Measurements from ENCODE around the gene CPVL. TPM values are rescaled to one million over a fixed set of nuclear protein-coding genes. Genes with fewer than 3 reads are reported as not detected.

Gene CPVL
- total RNA-seq, 1 experiment from 2014 or later: 10.3 TPM

DNA sequence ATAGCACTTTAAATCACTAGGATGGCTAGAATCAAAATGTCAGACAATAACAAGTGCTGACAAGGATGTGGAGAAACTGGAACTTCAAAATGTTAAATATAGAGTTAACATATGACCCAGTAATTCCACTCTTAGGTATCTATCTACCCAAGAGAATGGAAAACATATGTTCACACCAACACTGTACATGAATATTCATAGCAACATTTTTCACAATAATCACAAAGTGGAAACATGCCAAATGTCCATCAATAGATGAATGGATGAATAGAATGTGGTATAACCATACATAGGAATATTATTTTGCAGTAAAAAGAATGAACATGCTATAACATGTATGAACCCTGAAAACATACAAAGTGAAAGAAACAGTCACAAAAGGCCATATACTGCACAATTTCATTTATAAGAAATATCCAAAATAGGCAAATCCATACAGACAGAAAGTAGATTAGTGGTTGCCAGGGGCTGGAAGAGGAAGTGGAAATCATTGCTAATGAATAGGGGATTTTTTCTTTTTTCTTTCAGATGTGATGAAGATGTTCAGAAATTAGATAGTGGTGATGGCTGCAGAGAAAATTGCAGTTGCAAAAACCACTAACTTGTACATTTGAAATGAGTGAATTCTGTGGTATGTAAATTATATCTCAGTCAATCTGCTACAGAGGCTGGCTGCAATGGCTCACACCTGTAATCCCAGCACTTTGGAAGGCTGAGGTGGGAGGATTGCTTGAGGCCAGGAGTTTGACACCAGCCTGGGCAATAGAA, 93.0 kb downstream of the CPVL start:
- intact Hi-C loops (cut with micrococcal nuclease): no loop called here
- Histone ChIP-seq H3K27me3 (ENCODE audit: insufficient read depth, low read length) (no peaks in the 10 kb centered on the region), H3K4me3 (replicated peaks in 1 of 2; ENCODE audit: low read depth in 1 of 2, low read length in 2 of 2) (no peak overlapping the region), H4K20me1 (ENCODE audit: insufficient read depth) (no peaks in the 10 kb centered on the region), H3K36me3 (ENCODE audit: control insufficient read depth in 1 of 2, insufficient read depth in 2 of 2, low read length in 2 of 2) (no peaks in the 10 kb centered on the region), H3K27ac (ENCODE audit: low read depth, low read length) (no peak overlapping the region), H3K4me2 (ENCODE audit: low read length) (no peak overlapping the region), H3K9me3 (ENCODE audit: control insufficient read depth in 1 of 2, insufficient read depth in 1 of 2, low read depth in 1 of 2, low read length in 2 of 2) (no peaks in the 10 kb centered on the region), H3K79me2 (ENCODE audit: insufficient read depth, low read length) (no peaks in the 10 kb centered on the region), H3K4me1 (ENCODE audit: control insufficient read depth in 1 of 2, insufficient read depth in 2 of 2, low read length in 2 of 2) (no peaks in the 10 kb centered on the region), H2AFZ (ENCODE audit: low read depth, low read length, poor library complexity, severe bottlenecking) (no peak overlapping the region), H3K9ac (ENCODE audit: low read length) (no peak overlapping the region), H3K9me2 (ENCODE audit: insufficient read depth) (no peaks in the 10 kb centered on the region)
- ATAC-seq (no peak), DNase-seq (ENCODE audit: low read depth, low spot score) (no peak)
- no TSS peak for BruUV-seq (replicated peaks)
- CTCF ChIA-PET: interaction anchor here (1.0 kb wide), 1 partner anchor 127 kb away, joined by 3 read pairs; no protein-coding TSS in a partner anchor
- POLR2A ChIA-PET: no interaction called here
- RAD21 ChIA-PET (ENCODE audit: low non-redundant PET in 1 of 2, low total read pairs in 2 of 2, uncharacterized antibody in 2 of 2, unreplicated experiment in 2 of 2): no interaction called here
- TF ChIP-seq YY1 (IDR thresholded peaks at IDR 0.05; ENCODE audit: extremely low read depth, insufficient replicate concordance, low read depth, low read length) (no peak), ZFX (IDR thresholded peaks at IDR 0.05) (no peak)

GRCh38 chr7:29046978-29047377, 99.4 kb downstream of the CPVL start:
- no peak overlapping the region for H3K4me3 ChIP-seq (replicated peaks in 1 of 2; ENCODE audit: low read depth in 1 of 2, low read length in 2 of 2)
- no peak overlapping the region for H2AFZ ChIP-seq (ENCODE audit: low read depth, low read length, poor library complexity, severe bottlenecking)
- ChIA-PET CTCF (no interaction called here), RAD21 (ENCODE audit: low non-redundant PET in 1 of 2, low total read pairs in 2 of 2, uncharacterized antibody in 2 of 2, unreplicated experiment in 2 of 2) (no interaction called here), POLR2A (no interaction called here)
- H3K27me3 ChIP-seq (ENCODE audit: insufficient read depth, low read length): no peaks in the 10 kb centered on the region
- H4K20me1 ChIP-seq (ENCODE audit: insufficient read depth): no peaks in the 10 kb centered on the region
- no peak overlapping the region for H3K4me2 ChIP-seq (ENCODE audit: low read length)
- BruUV-seq (replicated peaks): no TSS peak
- H3K9me3 ChIP-seq (ENCODE audit: control insufficient read depth in 1 of 2, insufficient read depth in 1 of 2, low read depth in 1 of 2, low read length in 2 of 2): no peaks in the 10 kb centered on the region
- no peaks in the 10 kb centered on the region for H3K79me2 ChIP-seq (ENCODE audit: insufficient read depth, low read length)
- H3K27ac ChIP-seq (ENCODE audit: low read depth, low read length): no peak overlapping the region
- intact Hi-C loops (cut with micrococcal nuclease): no loop called here
- DNase-seq (ENCODE audit: low read depth, low spot score): no peak
- no peak overlapping the region for H3K9ac ChIP-seq (ENCODE audit: low read length)
- no peaks in the 10 kb centered on the region for H3K4me1 ChIP-seq (ENCODE audit: control insufficient read depth in 1 of 2, insufficient read depth in 2 of 2, low read length in 2 of 2)
- no peaks in the 10 kb centered on the region for H3K9me2 ChIP-seq (ENCODE audit: insufficient read depth)
- no peak for ATAC-seq
- H3K36me3 ChIP-seq (ENCODE audit: control insufficient read depth in 1 of 2, insufficient read depth in 2 of 2, low read length in 2 of 2): no peaks in the 10 kb centered on the region
- TF ChIP-seq, protein P1, sequence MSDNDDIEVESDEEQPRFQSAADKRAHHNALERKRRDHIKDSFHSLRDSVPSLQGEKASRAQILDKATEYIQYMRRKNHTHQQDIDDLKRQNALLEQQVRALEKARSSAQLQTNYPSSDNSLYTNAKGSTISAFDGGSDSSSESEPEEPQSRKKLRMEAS (IDR thresholded peaks at IDR 0.05): no peak
- TF ChIP-seq RAD21 (IDR thresholded peaks at IDR 0.05; ENCODE audit: low read depth) (no peak), EZH2 (IDR thresholded peaks at IDR 0.05) (no peak), JUND (IDR thresholded peaks at IDR 0.05) (no peak), SIN3A (IDR thresholded peaks at IDR 0.05; ENCODE audit: low read depth) (no peak), TCF7L2 (IDR thresholded peaks at IDR 0.05; ENCODE audit: borderline replicate concordance, extremely low read depth, insufficient read depth, insufficient read length) (no peak), REST (IDR thresholded peaks at IDR 0.05; ENCODE audit: low read depth) (no peak), SP1 (IDR thresholded peaks at IDR 0.05; ENCODE audit: low read depth) (no peak), EGR1 (IDR thresholded peaks at IDR 0.05; ENCODE audit: low read depth) (no peak), POLR2A (IDR thresholded peaks at IDR 0.05; ENCODE audit: borderline replicate concordance, extremely low read depth, insufficient read depth, insufficient read length) (no peak)
- TF ChIP-seq, protein P2, sequence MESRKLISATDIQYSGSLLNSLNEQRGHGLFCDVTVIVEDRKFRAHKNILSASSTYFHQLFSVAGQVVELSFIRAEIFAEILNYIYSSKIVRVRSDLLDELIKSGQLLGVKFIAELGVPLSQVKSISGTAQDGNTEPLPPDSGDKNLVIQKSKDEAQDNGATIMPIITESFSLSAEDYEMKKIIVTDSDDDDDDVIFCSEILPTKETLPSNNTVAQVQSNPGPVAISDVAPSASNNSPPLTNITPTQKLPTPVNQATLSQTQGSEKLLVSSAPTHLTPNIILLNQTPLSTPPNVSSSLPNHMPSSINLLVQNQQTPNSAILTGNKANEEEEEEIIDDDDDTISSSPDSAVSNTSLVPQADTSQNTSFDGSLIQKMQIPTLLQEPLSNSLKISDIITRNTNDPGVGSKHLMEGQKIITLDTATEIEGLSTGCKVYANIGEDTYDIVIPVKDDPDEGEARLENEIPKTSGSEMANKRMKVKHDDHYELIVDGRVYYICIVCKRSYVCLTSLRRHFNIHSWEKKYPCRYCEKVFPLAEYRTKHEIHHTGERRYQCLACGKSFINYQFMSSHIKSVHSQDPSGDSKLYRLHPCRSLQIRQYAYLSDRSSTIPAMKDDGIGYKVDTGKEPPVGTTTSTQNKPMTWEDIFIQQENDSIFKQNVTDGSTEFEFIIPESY (IDR thresholded peaks at IDR 0.05; ENCODE audit: extremely low read depth, insufficient replicate concordance, low read length): no peak
